GM19395 (cell line): ENCODE measurements around the gene PXDN.

Experiments used
- ATAC-seq: cut with Tn5 transposase; IDR thresholded peaks from one replicate; pipeline ENCODE4 v1.9.1; 2021; ENCODE audit warnings: mild to moderate bottlenecking, moderate library complexity; ENCODE audit not compliant: unreplicated experiment

The PXDN gene

DNA sequence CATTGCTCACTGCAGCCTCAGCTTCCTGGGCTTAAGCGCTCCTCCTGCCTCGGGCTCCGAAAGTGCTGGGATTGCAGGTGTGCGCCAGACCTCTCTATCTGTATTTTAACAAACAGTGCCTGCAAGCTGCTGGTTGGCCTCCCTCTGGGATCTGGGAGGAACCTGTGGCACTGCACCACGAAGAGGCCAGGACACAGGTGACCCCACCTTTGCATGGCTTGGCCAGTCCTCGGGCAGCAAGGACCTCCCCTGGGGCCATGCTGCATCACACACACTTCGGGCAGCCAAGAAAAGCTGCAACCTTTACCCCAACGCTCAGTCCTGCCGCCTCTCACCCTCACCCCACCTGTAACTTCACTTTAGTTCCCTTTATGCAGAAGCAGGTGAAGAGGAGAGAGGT is 70.0 kb downstream of the PXDN start:
- no peak for ATAC-seq

DNA sequence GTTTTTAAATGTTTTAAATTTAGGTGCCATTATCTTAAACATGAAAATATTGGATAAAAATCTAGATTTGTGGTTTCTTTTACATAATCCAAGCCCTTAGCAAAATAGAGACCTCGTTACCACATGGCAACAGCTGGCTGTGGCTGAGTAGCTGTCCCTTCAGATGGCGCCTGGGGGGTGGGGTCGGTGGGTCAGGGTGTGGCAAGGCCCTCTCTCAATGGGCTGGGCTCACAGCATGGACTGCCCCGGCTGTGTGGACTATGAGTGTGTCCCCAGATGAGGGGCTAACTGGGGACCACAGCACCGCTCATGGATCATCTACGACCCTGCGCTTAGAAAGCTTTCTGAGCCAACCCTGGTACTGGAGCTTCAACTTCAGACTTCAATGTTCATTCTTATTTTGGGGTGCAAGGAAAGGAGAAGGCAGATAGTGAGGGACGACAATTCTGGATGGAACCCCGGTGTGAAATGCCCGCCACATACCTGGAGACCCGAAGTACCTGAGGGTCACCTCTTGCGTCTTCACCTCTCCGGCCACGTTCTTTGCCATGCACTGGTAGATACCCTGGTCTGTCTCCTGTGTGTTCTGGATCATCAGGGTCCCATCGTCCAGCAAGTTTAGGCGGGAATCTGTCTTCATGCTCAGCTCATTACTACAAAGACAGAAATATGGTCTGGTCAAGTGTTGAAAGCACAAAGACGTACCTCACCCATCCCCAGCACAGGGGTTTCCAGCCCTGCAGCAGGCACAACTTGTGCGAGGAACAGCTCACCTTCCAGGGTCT is 71.0 kb downstream of the PXDN start:
- no peak for ATAC-seq

DNA sequence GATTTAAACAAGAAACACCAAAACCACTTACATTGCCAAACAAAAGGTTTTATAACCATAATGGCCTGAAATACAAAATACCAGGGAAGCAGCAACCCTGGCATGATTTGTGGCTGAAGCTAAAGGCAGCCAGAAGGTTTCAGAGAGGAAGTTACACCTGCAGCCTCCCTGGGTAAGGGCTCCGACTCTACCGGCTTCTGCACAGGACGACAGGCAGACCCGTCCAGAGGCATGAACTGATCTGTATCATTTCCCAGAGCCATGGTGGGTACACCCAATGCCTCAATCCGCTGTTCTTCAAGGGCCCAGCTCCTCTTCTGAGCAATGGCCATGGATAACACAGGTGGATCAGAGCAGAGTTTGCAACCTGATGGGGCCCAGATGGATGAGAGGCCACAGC is 71.6 kb downstream of the PXDN start:
- ATAC-seq = no peak

DNA sequence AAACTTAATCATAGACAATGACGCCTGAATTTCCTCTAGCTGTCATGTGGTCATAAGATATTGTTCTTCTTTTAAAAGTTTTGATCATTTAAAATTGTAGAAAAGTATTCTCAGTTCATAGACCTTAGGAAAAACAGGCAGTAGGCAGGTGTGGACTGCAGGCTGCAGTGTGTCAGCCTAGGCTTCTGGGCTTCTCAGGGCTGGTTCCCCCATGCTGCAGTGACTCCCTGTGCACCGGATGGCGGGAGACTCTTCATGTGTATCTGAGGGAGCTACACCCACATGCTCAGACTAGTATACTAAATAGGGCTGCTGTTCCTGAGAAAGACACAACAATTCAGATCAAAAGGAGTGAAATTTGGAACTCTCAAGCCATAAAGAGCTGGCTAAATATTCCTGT is 72.4 kb downstream of the PXDN start:
- ATAC-seq = no peak

DNA sequence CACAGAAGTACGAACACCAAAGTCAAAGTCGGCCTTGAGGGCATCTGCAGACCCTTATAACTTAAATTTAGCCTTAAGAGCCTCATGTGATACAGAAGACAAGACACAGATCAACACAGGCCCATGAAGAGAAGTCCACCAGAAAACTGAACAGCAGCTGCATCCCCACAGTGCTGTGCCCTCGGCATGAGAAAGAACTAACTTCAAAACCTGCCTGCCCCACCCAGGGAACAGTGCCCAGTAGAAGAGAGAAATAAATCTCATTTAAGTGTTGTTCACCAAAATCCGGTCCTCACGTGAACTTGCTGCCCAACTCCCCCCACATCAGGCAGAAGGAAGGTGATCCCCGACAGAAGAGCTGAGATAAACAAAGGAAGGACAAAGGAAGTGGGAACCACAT is 73.7 kb downstream of the PXDN start:
- no peak for ATAC-seq

DNA sequence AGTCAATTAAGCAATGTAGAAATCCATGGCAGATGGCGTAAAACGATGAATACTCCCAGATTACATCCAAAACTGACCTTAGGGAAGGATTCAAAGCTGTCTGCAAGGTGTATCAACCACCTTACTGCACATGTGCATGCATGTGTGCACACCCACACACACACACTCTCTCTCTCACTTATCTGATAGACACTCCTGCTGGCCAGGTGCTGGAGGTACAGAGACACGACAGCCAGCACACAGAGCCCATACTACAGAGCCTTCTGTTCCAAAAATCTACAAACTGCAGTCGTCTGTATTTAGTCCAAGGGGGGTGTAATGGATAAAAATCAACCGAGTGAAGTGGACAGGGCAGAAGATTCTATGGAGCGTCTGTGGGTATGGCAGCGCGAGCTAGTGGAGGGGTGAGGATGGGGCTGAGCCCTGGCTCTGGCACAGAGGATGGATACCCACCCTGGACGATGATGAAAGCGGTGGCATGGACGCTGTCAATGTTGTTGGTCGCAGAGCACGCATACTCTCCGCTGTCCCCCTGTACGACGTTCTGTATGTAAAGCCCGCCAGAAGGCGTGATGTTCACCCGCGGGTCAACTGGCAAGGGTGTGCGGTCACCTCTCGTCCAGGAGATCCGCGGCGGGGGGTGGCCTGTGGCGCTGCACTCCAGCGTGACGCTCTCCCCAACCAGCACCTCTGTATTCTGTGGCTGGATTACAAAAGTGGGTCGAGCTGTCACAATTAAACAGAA is 78.4 kb downstream of the PXDN start:
- no peak for ATAC-seq

DNA sequence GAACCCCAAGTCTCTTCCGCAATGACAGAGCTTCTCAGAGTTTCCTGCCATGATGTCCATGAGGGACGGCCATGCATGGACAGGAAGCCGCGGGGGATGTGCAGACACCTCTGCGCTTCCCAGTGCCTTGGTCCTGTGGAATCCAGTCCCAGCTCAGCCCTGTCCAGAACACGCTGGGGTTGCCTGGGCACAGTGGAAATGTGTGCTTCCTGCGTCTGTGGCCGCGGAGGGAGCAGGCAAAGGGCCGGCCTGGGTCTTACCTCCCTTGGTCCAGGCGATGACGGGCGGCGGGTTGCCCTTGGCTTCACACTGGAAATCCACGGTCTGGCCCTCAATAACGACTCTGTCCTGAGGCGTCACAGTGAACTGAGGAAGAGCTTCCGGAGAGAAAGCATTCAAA is 79.6 kb downstream of the PXDN start:
- ATAC-seq = no peak

DNA sequence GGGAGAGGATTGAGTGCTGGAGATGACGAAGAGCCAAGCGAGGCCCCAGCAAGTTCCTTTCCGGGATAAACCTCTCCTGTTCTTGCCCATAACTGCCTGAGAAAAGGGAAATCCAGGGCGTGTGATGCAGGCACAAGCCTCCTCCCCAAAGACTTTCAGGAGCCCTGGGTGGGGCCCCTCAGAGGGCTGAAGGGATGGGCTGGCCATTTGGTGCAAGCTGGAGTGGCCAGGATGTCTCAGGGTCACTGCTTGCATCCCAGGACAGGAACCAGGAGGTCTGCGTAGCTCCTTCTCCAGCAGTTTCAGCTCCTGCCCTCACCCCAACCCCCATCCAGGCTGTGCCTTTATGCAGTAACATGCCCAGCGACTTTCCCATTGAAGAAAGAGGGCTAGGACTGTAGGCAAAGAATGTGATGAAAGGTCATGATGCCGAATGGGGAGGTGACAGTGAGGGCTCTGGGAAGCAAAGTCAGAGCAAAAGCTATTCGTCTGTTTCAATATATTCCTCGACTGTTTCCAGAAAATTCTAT is 80.2 kb downstream of the PXDN start:
- no peak for ATAC-seq

DNA sequence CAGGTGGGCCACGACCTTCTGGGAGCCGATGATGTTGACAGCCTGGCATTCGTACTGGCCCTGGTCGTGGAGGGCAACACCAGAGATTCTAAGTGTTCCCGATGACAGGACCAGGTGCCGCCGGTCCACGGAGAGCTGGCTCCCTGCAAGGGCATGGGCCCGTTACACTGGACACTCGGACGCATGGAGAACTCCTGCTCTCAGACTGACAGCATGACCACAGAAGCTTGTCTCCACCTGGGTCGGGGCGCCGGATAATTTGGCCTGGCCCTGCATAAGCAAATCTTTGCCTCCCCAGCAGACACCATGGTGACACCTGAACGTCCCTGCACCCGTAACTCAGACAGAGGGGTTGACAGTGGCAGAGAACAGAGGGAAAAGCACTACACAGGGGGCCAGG is 80.7 kb downstream of the PXDN start:
- no peak for ATAC-seq

DNA sequence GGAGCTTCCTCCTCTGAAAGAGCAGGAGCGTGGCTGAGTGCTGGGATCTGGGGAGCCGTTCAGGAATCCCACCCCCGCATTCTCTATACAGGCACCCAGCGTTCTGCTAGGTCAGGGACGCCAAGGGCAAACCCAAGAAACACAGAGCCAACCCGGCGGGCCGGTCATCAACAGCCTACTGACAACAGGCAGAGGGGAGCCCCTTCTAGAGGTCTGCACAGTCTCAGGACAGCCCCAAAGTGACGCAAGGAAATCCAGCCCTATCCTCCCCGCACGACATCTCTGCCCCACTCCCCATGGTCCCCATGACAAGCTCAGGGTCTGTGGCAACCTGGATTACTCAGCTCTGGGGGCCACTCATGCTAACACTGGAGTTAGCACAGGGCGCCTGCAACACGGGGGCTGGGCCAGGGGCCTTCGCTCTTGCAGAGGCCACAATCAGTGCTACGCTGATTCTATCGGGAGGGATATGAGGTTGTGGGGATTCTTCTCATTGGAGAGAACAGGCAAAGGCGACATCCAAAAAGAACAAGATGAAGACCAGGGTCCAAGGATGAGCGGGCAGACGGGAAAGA is 81.6 kb downstream of the PXDN start:
- no peak for ATAC-seq

DNA sequence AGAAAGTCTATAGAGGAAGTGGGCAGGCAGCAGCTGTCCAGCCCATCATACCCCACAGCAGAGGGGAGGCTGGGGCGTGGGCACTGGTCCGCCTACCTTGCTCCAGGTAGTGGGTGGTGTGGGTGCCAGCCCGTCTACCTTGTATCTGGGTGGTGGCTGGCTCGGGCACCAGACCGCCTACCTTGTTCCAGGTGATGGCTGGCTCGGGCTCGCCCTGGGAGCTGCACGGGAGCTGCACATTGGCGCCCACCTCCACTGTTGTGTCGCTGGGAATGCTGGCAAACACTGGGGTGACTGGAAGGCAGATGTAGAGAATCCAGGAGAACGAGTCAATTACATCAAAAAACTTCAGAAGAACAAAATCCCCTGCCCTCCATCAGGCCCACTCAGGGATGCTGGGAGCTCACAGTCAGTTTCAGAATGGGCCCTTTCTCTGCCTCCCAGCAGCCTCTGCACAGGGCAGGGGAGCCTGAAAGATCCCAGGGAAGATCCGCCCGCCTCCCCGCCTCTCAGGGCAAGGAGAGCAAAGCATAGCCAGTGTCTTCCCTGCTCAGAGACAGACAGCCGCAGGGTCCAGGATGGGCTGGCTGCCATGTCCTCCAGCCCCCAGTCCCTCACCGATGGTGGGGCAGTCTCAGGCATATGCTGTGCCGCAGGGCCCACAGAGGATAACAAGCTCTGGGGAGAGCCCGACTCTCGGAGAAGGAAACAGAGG is 82.3 kb downstream of the PXDN start:
- ATAC-seq = no peak

DNA sequence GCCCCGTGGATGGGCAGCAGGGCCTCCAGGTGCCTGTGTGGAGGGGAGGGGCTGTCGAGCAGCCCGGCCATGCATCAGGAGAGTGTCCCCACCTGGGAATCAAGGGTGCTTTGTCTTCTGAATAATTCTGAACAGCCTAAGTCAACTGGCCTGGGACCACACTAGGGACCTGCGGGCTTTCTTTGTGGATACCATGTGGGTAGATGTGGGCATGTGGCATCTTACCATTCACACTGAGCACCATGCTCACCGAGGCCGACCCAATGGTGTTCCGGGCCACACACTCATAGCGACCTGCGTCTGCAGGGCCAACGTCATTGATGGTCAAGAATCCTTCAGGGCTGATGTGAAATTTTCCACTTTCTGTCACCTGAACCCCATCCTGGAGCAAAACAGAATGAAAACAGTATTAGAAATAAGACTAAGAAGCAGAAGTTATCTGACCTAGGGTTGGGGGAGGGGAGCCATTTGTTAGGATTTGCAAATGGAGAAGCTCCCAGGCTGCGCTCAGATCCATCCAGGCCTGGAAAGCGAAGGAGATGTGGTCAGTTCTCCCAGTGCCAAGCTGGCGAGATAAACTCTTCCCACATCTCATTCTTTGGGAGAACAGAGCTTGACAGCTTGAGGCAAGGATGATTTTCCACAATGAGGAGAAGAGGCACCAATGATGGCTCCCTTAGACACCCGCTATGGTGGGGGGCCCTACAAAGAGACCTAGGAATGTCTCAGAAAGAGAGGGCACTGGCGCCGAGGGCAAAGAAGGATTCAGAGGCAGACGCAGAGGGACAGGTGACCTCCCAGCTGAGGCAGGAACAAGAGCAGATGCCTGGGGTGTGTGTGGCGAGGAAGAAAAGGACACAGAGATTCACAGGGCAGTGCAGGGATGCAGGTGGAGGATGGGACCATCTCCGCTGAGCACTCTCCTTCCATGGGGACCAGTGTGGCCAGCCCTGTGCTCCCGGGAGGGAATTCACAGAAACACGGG is 83.4 kb downstream of the PXDN start:
- no peak for ATAC-seq

DNA sequence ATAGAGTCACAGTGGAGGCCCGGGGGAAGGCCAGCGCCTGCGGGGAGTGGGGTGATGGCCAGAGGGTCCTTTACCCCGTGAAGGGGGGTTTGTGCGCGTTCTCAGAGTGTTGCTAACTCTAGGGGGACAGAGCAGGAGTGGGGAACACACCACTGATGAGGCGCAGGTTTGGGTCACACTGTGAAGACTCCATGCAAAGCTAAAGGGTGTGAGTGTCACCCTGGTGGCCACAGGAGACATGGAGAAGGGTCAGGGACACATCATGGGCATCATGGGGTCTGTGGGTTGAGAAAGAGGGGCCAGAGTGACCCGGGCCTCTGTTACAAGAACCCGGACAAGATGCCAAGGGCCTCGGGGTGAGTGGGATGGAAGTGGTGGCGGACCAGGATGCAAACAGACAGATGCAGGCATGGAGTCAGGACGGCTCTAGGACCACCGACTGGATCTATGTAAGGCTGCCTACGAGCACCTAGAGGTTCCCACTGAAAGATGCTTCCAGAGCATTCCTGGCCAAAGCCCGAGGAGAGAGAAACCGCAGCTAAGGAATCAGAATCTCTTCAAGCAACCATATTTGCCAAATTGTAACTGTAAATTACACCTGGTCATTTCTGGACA is 84.3 kb downstream of the PXDN start:
- no peak for ATAC-seq

DNA sequence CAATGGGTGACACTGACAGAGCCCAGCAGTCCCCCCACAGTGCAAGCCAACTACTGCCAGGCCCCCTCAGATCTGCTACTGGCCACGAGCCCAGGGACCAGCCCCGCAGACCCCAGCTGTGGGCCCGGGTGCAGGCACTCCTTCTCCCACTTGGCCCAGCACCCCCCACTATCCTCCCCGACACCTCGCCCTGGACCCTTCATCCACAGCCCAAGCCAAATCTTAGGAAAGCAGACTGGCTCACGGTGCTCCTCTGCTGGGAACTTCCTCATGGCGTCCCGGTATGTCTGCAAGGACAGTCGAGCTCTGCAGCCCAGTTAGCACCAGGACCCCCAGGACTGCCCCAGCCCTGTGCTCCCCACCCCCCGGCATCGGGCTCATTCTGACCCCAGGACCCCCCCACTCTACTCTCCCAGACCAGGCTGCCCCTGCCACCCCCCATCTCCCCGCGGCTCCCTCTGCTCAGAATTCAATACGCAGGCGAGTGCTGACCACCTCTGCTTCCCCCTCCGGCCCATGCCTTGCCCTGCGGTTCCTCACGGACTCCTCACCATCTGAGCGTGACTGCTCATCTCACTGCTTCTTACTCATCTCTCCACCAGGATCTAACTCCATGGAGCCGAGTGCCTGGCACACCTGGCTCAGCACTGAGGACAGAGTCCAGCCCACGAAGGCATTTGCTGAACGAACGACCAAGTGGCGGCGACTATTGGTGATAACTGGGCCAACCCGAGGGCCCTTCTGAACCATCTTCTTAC is 85.7 kb downstream of the PXDN start:
- no peak for ATAC-seq

DNA sequence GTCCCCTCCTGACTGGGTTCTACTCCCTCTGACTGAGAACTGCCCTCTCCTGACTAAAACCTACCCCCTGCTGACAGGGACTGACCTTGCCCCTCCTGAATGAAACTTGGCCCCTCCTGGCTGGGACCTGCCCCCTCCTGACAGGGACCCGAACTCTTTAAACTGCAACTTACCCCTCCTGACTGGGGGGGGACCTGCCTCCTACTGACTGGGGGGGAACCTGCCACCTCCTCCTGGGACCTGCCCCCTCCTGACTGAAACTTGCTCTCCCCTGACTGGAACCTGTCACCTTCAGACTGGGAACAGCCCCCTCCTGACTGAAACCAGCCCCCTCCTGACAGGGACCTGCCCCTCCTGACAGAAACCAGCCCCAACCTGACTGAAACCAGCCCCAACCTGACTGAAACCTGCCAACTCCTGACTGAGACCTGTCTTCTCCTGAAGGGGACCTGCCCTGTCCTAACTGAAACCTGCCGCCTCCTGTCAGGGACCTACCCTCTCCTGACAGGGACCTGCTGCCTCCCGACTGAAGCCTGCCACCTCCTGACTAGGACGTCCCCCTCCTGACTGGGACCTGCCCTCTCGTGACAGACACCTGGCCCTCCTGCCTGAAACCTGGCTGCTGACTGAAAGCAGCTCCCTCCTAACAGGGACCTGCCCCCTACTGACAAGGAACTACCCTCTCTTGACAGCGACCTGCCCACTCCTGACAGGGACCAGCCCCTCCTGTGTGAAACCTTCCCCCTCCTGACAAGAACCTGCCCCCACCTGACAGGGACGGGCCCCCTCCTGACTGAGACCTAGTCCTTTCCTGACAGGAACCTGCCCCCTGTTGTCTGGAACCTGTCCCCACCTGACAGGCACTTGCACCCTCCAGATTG is 87.1 kb downstream of the PXDN start:
- peak; percentile 54 for ATAC-seq

DNA sequence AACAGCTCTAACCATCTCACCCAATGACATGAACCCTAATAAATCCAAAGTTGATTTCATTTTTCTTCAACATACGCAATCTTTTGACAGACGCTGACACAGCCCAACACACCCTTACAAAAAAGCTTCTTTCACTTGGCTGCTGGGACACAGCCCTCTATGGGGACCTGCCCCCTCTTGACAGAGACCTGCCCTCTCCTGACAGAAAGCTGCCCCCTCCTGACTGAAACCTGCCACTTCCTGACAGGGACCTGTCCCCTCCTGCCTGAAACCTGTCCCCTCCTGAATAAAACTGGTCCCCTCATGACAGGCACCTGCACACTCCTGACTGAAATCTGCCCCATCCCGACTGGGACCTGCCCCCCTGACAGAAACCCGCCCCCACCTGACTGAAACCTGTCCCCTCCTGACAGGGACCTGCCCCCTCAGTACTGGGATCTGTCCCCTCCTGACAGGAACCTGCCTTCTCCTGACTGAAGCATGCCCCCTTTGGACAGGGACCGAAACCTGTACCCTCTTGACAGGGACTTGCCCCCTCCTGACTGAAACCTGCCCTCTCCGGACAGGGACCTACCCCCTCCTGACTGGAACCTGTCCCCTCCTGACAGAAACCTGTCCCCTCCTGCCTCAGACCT is 87.9 kb downstream of the PXDN start:
- no peak for ATAC-seq

DNA sequence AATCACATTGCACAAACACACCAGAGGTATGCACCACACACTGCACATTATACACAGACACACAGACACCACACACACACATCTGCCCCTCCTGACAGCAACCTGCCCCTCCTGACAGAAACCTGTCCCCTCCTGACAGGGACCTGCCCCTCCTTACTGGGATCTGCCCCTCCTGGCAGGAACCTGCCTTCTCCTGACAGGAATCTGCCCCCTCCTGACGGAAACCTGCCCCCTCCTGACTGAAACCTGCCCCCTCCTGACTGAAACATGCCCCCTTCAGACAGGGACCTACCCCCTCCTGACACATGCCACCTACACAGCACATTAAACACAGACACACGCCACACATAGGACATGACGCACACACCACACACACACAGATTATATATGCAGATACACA is 88.9 kb downstream of the PXDN start:
- no peak for ATAC-seq
